ENCODE data around the gene LSM12.

The LSM12 gene

DNA sequence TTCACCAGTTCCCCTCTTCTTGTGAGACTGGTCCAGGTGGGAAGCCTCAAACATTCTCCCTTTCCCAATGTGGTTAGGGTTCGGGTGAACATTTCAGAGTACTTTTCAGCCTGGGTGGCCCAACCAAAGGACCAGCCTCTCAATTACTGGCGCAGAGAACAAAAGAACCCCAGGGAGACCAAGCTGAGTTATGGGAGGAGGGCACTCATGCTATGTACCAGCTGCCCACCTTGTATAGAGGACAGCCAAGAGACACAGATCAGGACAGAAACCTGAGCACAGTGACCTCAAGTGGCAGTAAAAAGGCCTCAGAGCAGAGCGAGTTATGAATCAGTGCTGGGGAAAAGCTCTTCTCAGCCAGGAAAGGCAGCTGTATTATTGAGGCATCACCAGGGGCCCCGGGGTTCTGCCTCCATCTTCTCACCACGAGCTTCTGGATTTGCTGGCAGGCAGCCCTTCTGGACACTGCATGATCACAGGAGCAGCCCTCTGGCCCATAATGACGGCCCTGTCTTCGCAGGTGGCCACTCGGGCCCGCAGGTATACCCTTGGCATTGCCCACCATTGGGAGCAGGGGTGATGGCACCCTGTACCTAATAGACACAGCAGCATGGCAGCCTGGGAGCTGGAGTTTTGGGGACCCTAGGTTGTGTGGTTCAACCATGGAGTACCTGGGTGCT lies 7.9 kb upstream of the LSM12 start:
- TF ChIP-seq CTCF (IDR thresholded peaks at IDR 0.05; ENCODE audit: borderline replicate concordance, insufficient read depth, low read depth, low read length): no peak
- no peak overlapping the region for H3K4me3 ChIP-seq (ENCODE audit: low read depth, low read length)

- TF ChIP-seq CTCF (IDR thresholded peaks at IDR 0.05; ENCODE audit: borderline replicate concordance, insufficient read depth, low read depth, low read length): no peak
- peak overlapping the region; percentile 78 for H3K4me3 ChIP-seq (ENCODE audit: low read depth, low read length)
Measured at GRCh38 chr17:44071772-44072171, 5.3 kb upstream of the LSM12 start.

- no peak for TF ChIP-seq CTCF (IDR thresholded peaks at IDR 0.05; ENCODE audit: borderline replicate concordance, insufficient read depth, low read depth, low read length)
- peak overlapping the region; percentile 78 for H3K4me3 ChIP-seq (ENCODE audit: low read depth, low read length)
Measured at GRCh38 chr17:44071198-44071520, 4.7 kb upstream of the LSM12 start.

DNA sequence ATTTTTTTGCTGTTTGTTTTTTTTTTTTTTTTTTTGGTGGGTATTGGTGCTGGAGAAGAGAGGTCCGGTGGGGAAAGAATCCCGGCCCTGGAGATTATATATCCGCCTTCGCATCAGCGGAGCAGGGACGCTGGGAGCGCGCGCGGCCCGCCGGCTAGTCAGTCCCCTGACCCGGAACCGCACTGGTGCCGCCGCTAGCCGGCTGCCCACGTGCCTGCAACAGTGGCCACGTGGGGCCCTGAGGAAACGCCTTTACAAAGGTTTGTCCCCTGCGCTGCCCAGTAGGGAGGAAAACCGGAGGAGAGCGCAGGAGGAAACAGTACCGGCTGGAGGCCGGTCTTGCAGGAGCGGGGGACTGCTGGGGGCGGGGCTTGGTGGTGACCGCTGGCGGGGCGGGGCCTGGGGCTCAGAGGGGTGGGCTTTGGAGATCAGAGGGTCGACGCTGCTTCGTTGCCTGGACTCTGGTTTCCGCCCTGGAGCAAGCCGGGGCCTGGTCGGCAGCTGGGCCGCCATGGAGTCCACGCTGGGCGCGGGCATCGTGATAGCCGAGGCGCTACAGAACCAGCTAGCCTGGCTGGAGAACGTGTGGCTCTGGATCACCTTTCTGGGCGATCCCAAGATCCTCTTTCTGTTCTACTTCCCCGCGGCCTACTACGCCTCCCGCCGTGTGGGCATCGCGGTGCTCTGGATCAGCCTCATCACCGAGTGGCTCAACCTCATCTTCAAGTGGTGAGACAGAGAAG lies 4.2 kb upstream of the LSM12 start, which contains the start of gene G6PC3:
TSS of gene G6PC3 (plus strand) at position 281 of the 743 bp plus-strand sequence. CDS start at position 512, 231 bp downstream.
- peak within 1 kb of the TSS; percentile 78 for H3K4me3 ChIP-seq (ENCODE audit: low read depth, low read length)
- no peak for TF ChIP-seq CTCF (IDR thresholded peaks at IDR 0.05; ENCODE audit: borderline replicate concordance, insufficient read depth, low read depth, low read length)

GRCh38 chr17:44069974-44070454 lies 3.5 kb upstream of the LSM12 start:
- H3K4me3 ChIP-seq (ENCODE audit: low read depth, low read length): peak overlapping the region; percentile 78
- TF ChIP-seq CTCF (IDR thresholded peaks at IDR 0.05; ENCODE audit: borderline replicate concordance, insufficient read depth, low read depth, low read length): no peak

- no peak for TF ChIP-seq CTCF (IDR thresholded peaks at IDR 0.05; ENCODE audit: borderline replicate concordance, insufficient read depth, low read depth, low read length)
- H3K4me3 ChIP-seq (ENCODE audit: low read depth, low read length): no peak overlapping the region
Measured at GRCh38 chr17:44067545-44067940, 1.1 kb upstream of the LSM12 start.
